Vagina (tissue), 2 donors: ENCODE results near the gene SLC8A1. TPM values are rescaled to one million over a fixed set of nuclear protein-coding genes. Genes with fewer than 3 reads are reported as not detected.

Source experiments
- DNase-seq, 2 donors: peaks; one replicate each; pipeline ENCODE4 v3.0.0-alpha.2; 2017; ENCODE audit errors: extremely low spot score in 2 of 2
- H3K27ac ChIP-seq: fragments of 200-600 bp; sonication (generic); one replicate; pipeline ENCODE4 v1.5.1; 2019
- H3K27me3 ChIP-seq: fragments of 200-600 bp; sonication (generic); one replicate; pipeline ENCODE4 v1.5.1; 2019
- H3K36me3 ChIP-seq, 2 donors: fragments of 200-600 bp; sonication (generic); one replicate each; pipeline ENCODE4 v1.5.1; 2017 to 2019
- H3K4me1 ChIP-seq: fragments of 200-600 bp; sonication (generic); one replicate; pipeline ENCODE4 v1.5.1; 2019
- H3K4me3 ChIP-seq, 2 donors: fragments of 200-600 bp; sonication (generic); 1 replicate in 1 of 2; 2 replicates in 1 of 2; pipeline ENCODE4 v1.5.1; 2016 to 2019
- H3K9me3 ChIP-seq: fragments of 200-600 bp; sonication (generic); one replicate; pipeline ENCODE4 v1.5.1; 2019
- POLR2A ChIP-seq, 2 donors: fragments of 450-650 bp; IDR thresholded peaks; one replicate each; pipeline ENCODE4 v1.6.1; 2017; ENCODE audit warnings: antibody characterized with exemption in 2 of 2, mild to moderate bottlenecking in 2 of 2, moderate library complexity in 2 of 2
- POLR2AphosphoS5 ChIP-seq, 2 donors: sonication (generic); formaldehyde crosslinking; IDR thresholded peaks; one replicate each; pipeline ENCODE4 v1.9.0; 2017; ENCODE audit warnings: antibody characterized with exemption in 2 of 2, mild to moderate bottlenecking in 2 of 2, low read depth in 1 of 2; ENCODE audit not compliant: insufficient read depth in 1 of 2
- intact Hi-C: fragments of 100-400 bp; cut with DNase I; formaldehyde crosslinking; loops from one replicate; pipeline ENCODE4 v1.15.1; 2023
- total RNA-seq: library from RNA; depleted of rRNA; stranded (reverse); fragments of >200 nt; gene quantifications from one replicate; pipeline ENCODE4 v1.2.3, GENCODE V29; 2016
- TF ChIP-seq, protein P1 (sequence below), 3 experiments: fragments of 450-650 bp in 2 of 3; fragments of 200-600 bp in 1 of 3; sonication (generic) in 1 of 3; IDR thresholded peaks; one replicate each; pipeline ENCODE4 v1.5.1; 2017 to 2019; ENCODE audit warnings: antibody characterized with exemption in 3 of 3, mild to moderate bottlenecking in 2 of 3, moderate library complexity in 2 of 3

The SLC8A1 gene
- total RNA-seq, 1 donor from 2014 or later = 40.8 TPM

GRCh38 chr2:40148334-40148733 is 303.6 kb downstream of the SLC8A1 start:
- DNase-seq = no peak

GRCh38 chr2:40147360-40147759 is 304.5 kb downstream of the SLC8A1 start:
- H3K9me3 ChIP-seq = no peaks in the 10 kb centered on the region
- TF ChIP-seq POLR2A (IDR thresholded peaks at IDR 0.05) = no peak
- TF ChIP-seq POLR2AphosphoS5 (IDR thresholded peaks at IDR 0.05; ENCODE audit: insufficient read depth in 1 of 2, low read depth in 1 of 2) = no peak
- TF ChIP-seq, protein P1, sequence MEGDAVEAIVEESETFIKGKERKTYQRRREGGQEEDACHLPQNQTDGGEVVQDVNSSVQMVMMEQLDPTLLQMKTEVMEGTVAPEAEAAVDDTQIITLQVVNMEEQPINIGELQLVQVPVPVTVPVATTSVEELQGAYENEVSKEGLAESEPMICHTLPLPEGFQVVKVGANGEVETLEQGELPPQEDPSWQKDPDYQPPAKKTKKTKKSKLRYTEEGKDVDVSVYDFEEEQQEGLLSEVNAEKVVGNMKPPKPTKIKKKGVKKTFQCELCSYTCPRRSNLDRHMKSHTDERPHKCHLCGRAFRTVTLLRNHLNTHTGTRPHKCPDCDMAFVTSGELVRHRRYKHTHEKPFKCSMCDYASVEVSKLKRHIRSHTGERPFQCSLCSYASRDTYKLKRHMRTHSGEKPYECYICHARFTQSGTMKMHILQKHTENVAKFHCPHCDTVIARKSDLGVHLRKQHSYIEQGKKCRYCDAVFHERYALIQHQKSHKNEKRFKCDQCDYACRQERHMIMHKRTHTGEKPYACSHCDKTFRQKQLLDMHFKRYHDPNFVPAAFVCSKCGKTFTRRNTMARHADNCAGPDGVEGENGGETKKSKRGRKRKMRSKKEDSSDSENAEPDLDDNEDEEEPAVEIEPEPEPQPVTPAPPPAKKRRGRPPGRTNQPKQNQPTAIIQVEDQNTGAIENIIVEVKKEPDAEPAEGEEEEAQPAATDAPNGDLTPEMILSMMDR (IDR thresholded peaks at IDR 0.05) = no peak
- no peaks in the 10 kb centered on the region for H3K36me3 ChIP-seq
- H3K4me3 ChIP-seq = no peak overlapping the region
- intact Hi-C loops = no loop called here
- no peak for DNase-seq
- H3K27ac ChIP-seq = no peak overlapping the region
- no peaks in the 10 kb centered on the region for H3K4me1 ChIP-seq
- no peaks in the 10 kb centered on the region for H3K27me3 ChIP-seq

More at GRCh38 chr2:40148334-40148733, 303.6 kb downstream of the SLC8A1 start:
- intact Hi-C loops = no loop called here
- no peaks in the 10 kb centered on the region for H3K36me3 ChIP-seq
- H3K27ac ChIP-seq = no peak overlapping the region
- H3K4me3 ChIP-seq = no peak overlapping the region
- no peaks in the 10 kb centered on the region for H3K27me3 ChIP-seq
- no peaks in the 10 kb centered on the region for H3K9me3 ChIP-seq
- TF ChIP-seq POLR2A (IDR thresholded peaks at IDR 0.05) (no peak), POLR2AphosphoS5 (IDR thresholded peaks at IDR 0.05; ENCODE audit: insufficient read depth in 1 of 2, low read depth in 1 of 2) (no peak)
- TF ChIP-seq, protein P1 (IDR thresholded peaks at IDR 0.05) = no peak
- H3K4me1 ChIP-seq = no peaks in the 10 kb centered on the region

DNA sequence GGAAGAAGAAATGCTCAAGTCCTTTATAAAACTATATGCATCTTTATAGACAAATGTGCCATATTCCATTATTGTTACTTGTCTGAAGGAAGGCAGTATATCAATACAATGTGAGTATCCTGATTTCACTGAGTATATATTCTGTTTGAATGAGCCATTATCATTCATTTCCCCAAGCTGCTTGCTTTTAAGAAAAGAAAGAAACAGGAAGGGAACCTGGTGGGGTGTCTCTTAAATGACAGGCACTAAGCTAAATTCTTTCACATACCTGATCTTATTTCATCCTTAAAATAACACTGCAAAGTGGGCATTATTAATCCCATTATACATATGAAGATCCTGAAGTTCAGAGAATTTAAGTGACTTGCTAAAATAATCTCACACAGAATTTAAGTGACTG is 307.9 kb downstream of the SLC8A1 start:
- no peaks in the 10 kb centered on the region for H3K4me1 ChIP-seq
- H3K27me3 ChIP-seq = no peaks in the 10 kb centered on the region
- H3K4me3 ChIP-seq = no peak overlapping the region
- no peak for DNase-seq
- intact Hi-C loops = no loop called here
- no peaks in the 10 kb centered on the region for H3K36me3 ChIP-seq
- no peak for TF ChIP-seq POLR2A (IDR thresholded peaks at IDR 0.05)
- TF ChIP-seq, protein P1 (IDR thresholded peaks at IDR 0.05) = no peak
- no peak for TF ChIP-seq POLR2AphosphoS5 (IDR thresholded peaks at IDR 0.05; ENCODE audit: insufficient read depth in 1 of 2, low read depth in 1 of 2)
- H3K27ac ChIP-seq = no peak overlapping the region
- no peaks in the 10 kb centered on the region for H3K9me3 ChIP-seq

GRCh38 chr2:40138314-40138713 is 313.6 kb downstream of the SLC8A1 start:
- Histone ChIP-seq H3K4me1 (no peaks in the 10 kb centered on the region), H3K27ac (no peak overlapping the region), H3K9me3 (no peaks in the 10 kb centered on the region), H3K27me3 (no peaks in the 10 kb centered on the region), H3K4me3 (no peak overlapping the region), H3K36me3 (no peaks in the 10 kb centered on the region)
- intact Hi-C loops = no loop called here
- no peak for DNase-seq
- TF ChIP-seq POLR2AphosphoS5 (IDR thresholded peaks at IDR 0.05; ENCODE audit: insufficient read depth in 1 of 2, low read depth in 1 of 2) (no peak), POLR2A (IDR thresholded peaks at IDR 0.05) (no peak)
- TF ChIP-seq, protein P1 (IDR thresholded peaks at IDR 0.05) = no peak

DNA sequence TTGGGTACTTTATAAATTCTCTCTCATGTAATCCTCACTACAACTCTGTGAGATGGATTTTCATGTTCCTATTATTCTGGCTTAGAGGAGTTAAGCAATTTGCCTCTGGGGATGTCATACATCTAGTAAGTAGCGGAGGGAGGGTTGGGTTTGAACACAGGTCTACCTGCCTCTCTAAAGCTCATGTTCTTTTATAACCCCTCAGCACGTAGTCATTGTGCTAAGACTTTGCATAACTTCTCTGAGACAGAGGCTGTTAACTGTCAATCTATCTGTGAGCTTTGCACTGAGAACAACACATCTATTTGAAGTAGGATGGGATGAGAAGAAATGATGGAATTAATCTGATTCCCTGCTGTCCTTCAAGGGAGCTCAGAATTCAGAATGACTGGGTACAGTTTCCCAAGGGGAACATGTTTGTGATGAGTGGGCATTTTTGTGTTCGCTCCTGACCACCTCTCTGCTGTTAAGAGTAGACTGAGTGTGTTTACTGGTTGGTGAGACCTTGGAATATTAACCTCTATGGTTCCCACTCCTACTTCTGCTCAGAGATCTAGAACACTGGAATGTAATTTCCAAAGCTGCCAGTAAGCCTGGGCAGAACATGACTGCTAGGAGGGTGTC is 320.7 kb downstream of the SLC8A1 start:
- H3K4me3 ChIP-seq = no peak overlapping the region
- no peaks in the 10 kb centered on the region for H3K9me3 ChIP-seq
- no peak overlapping the region for H3K27ac ChIP-seq
- DNase-seq = no peak
- intact Hi-C loops = no loop called here
- TF ChIP-seq POLR2A (IDR thresholded peaks at IDR 0.05) = no peak
- TF ChIP-seq POLR2AphosphoS5 (IDR thresholded peaks at IDR 0.05; ENCODE audit: insufficient read depth in 1 of 2, low read depth in 1 of 2) = no peak
- TF ChIP-seq, protein P1 (IDR thresholded peaks at IDR 0.05) = no peak
- H3K27me3 ChIP-seq = no peaks in the 10 kb centered on the region
- no peaks in the 10 kb centered on the region for H3K4me1 ChIP-seq
- H3K36me3 ChIP-seq = no peaks in the 10 kb centered on the region
